MM.1S (cell line): ENCODE measurements around the gene MYH4.

Source experiments
- DNase-seq: peaks from one replicate; pipeline ENCODE4 v3.0.0-alpha.2; 2015
- H2AFZ ChIP-seq: fragments of 300-600 bp; sonication (generic); 2 replicates; pipeline ENCODE4 v1.6.0; 2016; ENCODE audit warnings: antibody characterized with exemption, low read length
- H3F3A ChIP-seq: fragments of 300-600 bp; sonication (generic); 2 replicates; pipeline ENCODE4 v1.6.1; 2016; ENCODE audit warnings: mild to moderate bottlenecking, antibody characterized with exemption, low read length, moderate library complexity, mixed read lengths; ENCODE audit not compliant: insufficient read depth
- H3K27ac ChIP-seq: fragments of 300-600 bp; sonication (generic); 2 replicates; pipeline ENCODE4 v1.5.1; 2016; ENCODE audit warnings: mild to moderate bottlenecking, low read length
- H3K27me3 ChIP-seq: fragments of 300-600 bp; sonication (generic); replicated peaks from 2 replicates; pipeline ENCODE4 v1.6.0; 2016; ENCODE audit warnings: low read length; ENCODE audit not compliant: insufficient read depth
- H3K36me3 ChIP-seq: fragments of 300-600 bp; sonication (generic); replicated peaks from 2 replicates; pipeline ENCODE4 v1.6.1; 2016; ENCODE audit warnings: mild to moderate bottlenecking, low read length, mixed read lengths; ENCODE audit not compliant: insufficient read depth
- H3K4me1 ChIP-seq: fragments of 300-600 bp; sonication (generic); 2 replicates; pipeline ENCODE4 v1.6.1; 2016; ENCODE audit warnings: low read length, mixed read lengths
- H3K4me2 ChIP-seq: fragments of 300-600 bp; sonication (generic); 2 replicates; pipeline ENCODE4 v1.6.0; 2016; ENCODE audit warnings: low read depth, low read length
- H3K4me3 ChIP-seq: fragments of 300-600 bp; sonication (generic); 2 replicates; pipeline ENCODE4 v1.5.1; 2016; ENCODE audit warnings: low read length, mixed read lengths
- H3K79me2 ChIP-seq: fragments of 300-600 bp; sonication (generic); 2 replicates; pipeline ENCODE4 v1.6.1; 2016; ENCODE audit warnings: mixed run types, low read length, mixed read lengths
- H3K9ac ChIP-seq: fragments of 300-600 bp; sonication (generic); 2 replicates; pipeline ENCODE4 v1.6.1; 2016; ENCODE audit warnings: low read length, mixed read lengths
- H3K9me2 ChIP-seq: fragments of 300-600 bp; sonication (generic); replicated peaks from 2 replicates; pipeline ENCODE4 v1.6.1; 2016; ENCODE audit warnings: mild to moderate bottlenecking, low read length, mixed read lengths; ENCODE audit not compliant: insufficient read depth
- H3K9me3 ChIP-seq: fragments of 300-600 bp; sonication (generic); replicated peaks from 2 replicates; pipeline ENCODE4 v1.6.1; 2016; ENCODE audit warnings: mild to moderate bottlenecking, low read length, mixed read lengths; ENCODE audit not compliant: insufficient read depth
- H4K20me1 ChIP-seq: fragments of 300-600 bp; sonication (generic); 2 replicates; pipeline ENCODE4 v1.6.1; 2016; ENCODE audit warnings: mild to moderate bottlenecking, low read length, moderate library complexity, mixed read lengths; ENCODE audit not compliant: insufficient read depth
- EZH2 ChIP-seq: fragments of 300-600 bp; sonication (generic); optimal IDR thresholded peaks from 2 replicates; pipeline ENCODE3; 2017; ENCODE audit warnings: low read depth, mild to moderate bottlenecking, antibody characterized with exemption, low read length, mixed read lengths
- EZH2phosphoT487 ChIP-seq: fragments of 300-600 bp; sonication (generic); IDR thresholded peaks from 2 replicates; pipeline ENCODE4 v1.6.1; 2018; ENCODE audit warnings: antibody characterized with exemption, low read length
- TF ChIP-seq, protein P1 (sequence below): fragments of 300-600 bp; sonication (generic); IDR thresholded peaks from 2 replicates; pipeline ENCODE4 v1.5.1; 2016; ENCODE audit warnings: antibody characterized with exemption, low read length, mixed read lengths

The MYH4 gene

DNA sequence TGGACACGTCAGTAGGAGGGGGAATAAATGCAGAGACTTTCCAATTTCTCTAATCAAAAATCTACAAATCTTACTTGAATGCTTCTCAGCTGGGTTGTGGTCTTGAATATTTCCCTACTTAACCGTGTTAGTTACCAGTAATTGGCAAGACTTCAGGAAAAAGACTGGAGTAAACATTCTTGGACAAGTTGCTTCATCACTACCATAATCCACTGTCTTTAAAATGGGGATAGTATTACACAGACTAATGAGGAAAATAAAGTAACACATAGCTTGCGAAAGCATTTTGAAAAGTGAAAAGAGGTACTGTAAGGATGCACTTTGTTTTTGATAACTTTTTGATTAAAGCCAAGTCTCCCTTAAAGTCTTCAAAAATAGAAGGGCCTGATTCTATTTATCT, 30.6 kb upstream of the MYH4 start:
- H3K4me2 ChIP-seq = no peak overlapping the region
- H3F3A ChIP-seq = no peaks in the 10 kb centered on the region
- H3K36me3 ChIP-seq = no peaks in the 10 kb centered on the region
- no peaks in the 10 kb centered on the region for H3K9me2 ChIP-seq
- no peak overlapping the region for H3K27ac ChIP-seq
- no peaks in the 10 kb centered on the region for H3K79me2 ChIP-seq
- no peaks in the 10 kb centered on the region for H4K20me1 ChIP-seq
- no peaks in the 10 kb centered on the region for H3K9me3 ChIP-seq
- H3K9ac ChIP-seq = no peak overlapping the region
- no peaks in the 10 kb centered on the region for H3K27me3 ChIP-seq
- TF ChIP-seq, protein P1, sequence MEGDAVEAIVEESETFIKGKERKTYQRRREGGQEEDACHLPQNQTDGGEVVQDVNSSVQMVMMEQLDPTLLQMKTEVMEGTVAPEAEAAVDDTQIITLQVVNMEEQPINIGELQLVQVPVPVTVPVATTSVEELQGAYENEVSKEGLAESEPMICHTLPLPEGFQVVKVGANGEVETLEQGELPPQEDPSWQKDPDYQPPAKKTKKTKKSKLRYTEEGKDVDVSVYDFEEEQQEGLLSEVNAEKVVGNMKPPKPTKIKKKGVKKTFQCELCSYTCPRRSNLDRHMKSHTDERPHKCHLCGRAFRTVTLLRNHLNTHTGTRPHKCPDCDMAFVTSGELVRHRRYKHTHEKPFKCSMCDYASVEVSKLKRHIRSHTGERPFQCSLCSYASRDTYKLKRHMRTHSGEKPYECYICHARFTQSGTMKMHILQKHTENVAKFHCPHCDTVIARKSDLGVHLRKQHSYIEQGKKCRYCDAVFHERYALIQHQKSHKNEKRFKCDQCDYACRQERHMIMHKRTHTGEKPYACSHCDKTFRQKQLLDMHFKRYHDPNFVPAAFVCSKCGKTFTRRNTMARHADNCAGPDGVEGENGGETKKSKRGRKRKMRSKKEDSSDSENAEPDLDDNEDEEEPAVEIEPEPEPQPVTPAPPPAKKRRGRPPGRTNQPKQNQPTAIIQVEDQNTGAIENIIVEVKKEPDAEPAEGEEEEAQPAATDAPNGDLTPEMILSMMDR = no peak
- TF ChIP-seq EZH2 (no peak), EZH2phosphoT487 (no peak)
- no peak overlapping the region for H2AFZ ChIP-seq
- H3K4me1 ChIP-seq = no peaks in the 10 kb centered on the region
- H3K4me3 ChIP-seq = no peak overlapping the region
- no peak for DNase-seq

DNA sequence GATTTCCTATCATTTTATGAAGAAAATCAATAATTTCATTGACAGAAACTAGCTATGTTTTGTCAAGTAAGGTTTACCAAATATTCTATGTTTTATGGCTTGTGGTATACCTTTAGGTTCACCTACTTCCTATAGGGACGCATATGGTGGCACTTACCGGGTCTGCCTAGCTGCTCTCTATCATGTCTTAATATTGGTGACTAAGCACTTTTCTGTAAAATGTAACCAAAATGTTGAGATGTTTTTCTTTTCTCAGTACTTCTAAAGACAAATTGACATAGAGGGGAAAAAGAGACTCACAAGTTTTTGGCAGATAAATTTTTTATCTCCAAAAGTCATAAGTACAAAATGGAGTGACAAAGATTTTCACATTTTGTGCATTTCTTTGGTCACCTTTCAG, 22.6 kb upstream of the MYH4 start:
- Histone ChIP-seq H3K9me3 (no peaks in the 10 kb centered on the region), H2AFZ (no peak overlapping the region), H3F3A (no peaks in the 10 kb centered on the region), H3K4me2 (no peak overlapping the region), H4K20me1 (no peaks in the 10 kb centered on the region), H3K4me1 (no peaks in the 10 kb centered on the region), H3K36me3 (no peaks in the 10 kb centered on the region), H3K27ac (no peak overlapping the region), H3K9ac (no peak overlapping the region), H3K79me2 (no peaks in the 10 kb centered on the region), H3K27me3 (no peaks in the 10 kb centered on the region), H3K4me3 (no peak overlapping the region), H3K9me2 (no peaks in the 10 kb centered on the region)
- TF ChIP-seq, protein P1 = no peak
- TF ChIP-seq EZH2phosphoT487 (no peak), EZH2 (no peak)
- no peak for DNase-seq

DNA sequence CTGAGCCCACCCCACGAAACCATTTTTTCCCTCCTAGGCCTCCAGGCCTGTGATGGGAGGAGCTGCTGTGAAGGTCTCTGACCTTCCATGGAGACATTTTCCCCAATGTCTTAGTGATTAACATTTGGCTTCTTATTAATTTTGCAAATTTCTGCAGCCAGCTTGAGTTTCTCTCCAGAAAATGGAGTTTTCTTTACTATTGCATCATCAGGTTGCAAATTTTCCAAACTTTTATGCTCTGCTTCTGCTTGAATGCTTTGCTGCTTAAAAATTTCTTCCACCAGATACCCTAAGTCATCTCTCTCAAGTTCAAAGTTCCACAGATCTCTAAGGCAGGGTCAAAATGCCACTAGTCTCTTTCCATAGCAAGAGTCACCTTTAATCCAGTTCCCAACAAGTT, 12.9 kb upstream of the MYH4 start:
- H4K20me1 ChIP-seq = no peaks in the 10 kb centered on the region

More for the DNA sequence above, 12.9 kb upstream of the MYH4 start:
- no peak overlapping the region for H3K27ac ChIP-seq
- H3F3A ChIP-seq = no peaks in the 10 kb centered on the region
- H3K27me3 ChIP-seq = no peaks in the 10 kb centered on the region
- no peak overlapping the region for H3K9ac ChIP-seq
- H3K36me3 ChIP-seq = no peaks in the 10 kb centered on the region
- no peaks in the 10 kb centered on the region for H3K9me2 ChIP-seq
- no peak overlapping the region for H3K4me3 ChIP-seq
- H3K9me3 ChIP-seq = no peaks in the 10 kb centered on the region
- no peak overlapping the region for H2AFZ ChIP-seq
- TF ChIP-seq, protein P1 = no peak
- TF ChIP-seq EZH2 (no peak), EZH2phosphoT487 (no peak)
- no peak for DNase-seq
- H3K4me1 ChIP-seq = no peaks in the 10 kb centered on the region
- no peak overlapping the region for H3K4me2 ChIP-seq
- no peaks in the 10 kb centered on the region for H3K79me2 ChIP-seq
